Measurements from ENCODE around the gene COL13A1.

The COL13A1 gene

DNA sequence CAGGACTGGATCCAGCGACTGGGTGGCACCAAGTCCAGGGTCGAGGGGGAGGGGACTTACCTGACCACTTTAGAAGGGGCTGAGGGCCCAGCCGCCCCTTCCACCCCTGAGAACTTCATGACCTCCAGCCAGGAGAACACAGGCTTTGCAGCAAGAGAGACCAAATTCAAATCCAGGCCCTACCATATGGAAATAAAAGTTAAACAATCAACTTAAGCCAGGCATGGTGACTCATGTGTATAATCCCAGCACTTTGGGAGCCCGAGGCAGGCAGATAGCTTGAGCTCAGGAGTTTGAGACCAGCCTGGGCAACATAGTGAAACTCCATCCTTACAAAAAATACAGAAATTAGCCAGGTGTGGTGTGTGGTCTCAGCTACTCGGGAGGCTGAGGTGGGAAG is 61.9 kb downstream of the COL13A1 start:
- H3K27ac ChIP-seq (ENCODE audit: insufficient read depth in 1 of 2, low read depth in 1 of 2, low read length in 2 of 2, poor library complexity in 1 of 2, severe bottlenecking in 2 of 2) = no peak overlapping the region
- peaks cover 0 to 3% (median 0%) of the 10 kb centered on the region in 5 experiments for H3K27me3 ChIP-seq (replicated peaks in 2 of 5; ENCODE audit: control insufficient read depth in 4 of 5, insufficient read depth in 5 of 5, low read length in 4 of 5)
- 96% methylated on average over 4 of the region's 5 CpGs for WGBS (ENCODE audit: insufficient coverage)
- H3K9me3 ChIP-seq (ENCODE audit: control extremely low read depth in 1 of 5, control insufficient read depth in 4 of 5, insufficient read depth in 2 of 5, low read depth in 1 of 5, low read length in 4 of 5) = no peaks in the 10 kb centered on the region
- CTCF ChIA-PET = no interaction called here
- DNase-seq = no peak
- no peaks in the 10 kb centered on the region for H3K36me3 ChIP-seq (ENCODE audit: control insufficient read depth in 4 of 4, insufficient read depth in 4 of 4, low read length in 3 of 4)
- POLR2A ChIA-PET = no interaction called here
- H3K4me1 ChIP-seq (ENCODE audit: control extremely low read depth in 1 of 4, control insufficient read depth in 4 of 4, insufficient read depth in 4 of 4, low read length in 3 of 4) = peaks cover 0 to 3% (median 0%) of the 10 kb centered on the region in 4 experiments
- no peak overlapping the region for H3K4me3 ChIP-seq (ENCODE audit: control insufficient read depth in 1 of 7, extremely low read depth in 1 of 7, insufficient read depth in 4 of 7, low read depth in 2 of 7, low read length in 6 of 7)

- Histone ChIP-seq H3K4me3 (ENCODE audit: control insufficient read depth in 1 of 7, extremely low read depth in 1 of 7, insufficient read depth in 4 of 7, low read depth in 2 of 7, low read length in 6 of 7) (no peak overlapping the region), H3K36me3 (ENCODE audit: control insufficient read depth in 4 of 4, insufficient read depth in 4 of 4, low read length in 3 of 4) (no peaks in the 10 kb centered on the region), H3K27ac (ENCODE audit: insufficient read depth in 1 of 2, low read depth in 1 of 2, low read length in 2 of 2, poor library complexity in 1 of 2, severe bottlenecking in 2 of 2) (no peak overlapping the region), H3K27me3 (replicated peaks in 2 of 5; ENCODE audit: control insufficient read depth in 4 of 5, insufficient read depth in 5 of 5, low read length in 4 of 5) (peaks cover 0 to 3% (median 0%) of the 10 kb centered on the region in 5 experiments), H3K4me1 (ENCODE audit: control extremely low read depth in 1 of 4, control insufficient read depth in 4 of 4, insufficient read depth in 4 of 4, low read length in 3 of 4) (peaks cover 0 to 3% (median 0%) of the 10 kb centered on the region in 4 experiments), H3K9me3 (ENCODE audit: control extremely low read depth in 1 of 5, control insufficient read depth in 4 of 5, insufficient read depth in 2 of 5, low read depth in 1 of 5, low read length in 4 of 5) (no peaks in the 10 kb centered on the region)
- no peak for DNase-seq
- ChIA-PET POLR2A (no interaction called here), CTCF (no interaction called here)
- 100% methylated on average over 3 of the region's 3 CpGs for WGBS (ENCODE audit: insufficient coverage)
These were observed 62.6 kb downstream of the COL13A1 start for GRCh38 chr10:69864321-69864720.

- no peak overlapping the region for H3K27ac ChIP-seq (ENCODE audit: insufficient read depth in 1 of 2, low read depth in 1 of 2, low read length in 2 of 2, poor library complexity in 1 of 2, severe bottlenecking in 2 of 2)
- H3K27me3 ChIP-seq (replicated peaks in 2 of 5; ENCODE audit: control insufficient read depth in 4 of 5, insufficient read depth in 5 of 5, low read length in 4 of 5) = peaks cover 0 to 3% (median 0%) of the 10 kb centered on the region in 5 experiments
- no peaks in the 10 kb centered on the region for H3K9me3 ChIP-seq (ENCODE audit: control extremely low read depth in 1 of 5, control insufficient read depth in 4 of 5, insufficient read depth in 2 of 5, low read depth in 1 of 5, low read length in 4 of 5)
- WGBS (ENCODE audit: insufficient coverage) = no CpG with 5 or more reads among the region's 1 CpG
- ChIA-PET POLR2A (no interaction called here), CTCF (interaction anchor here (1.0 kb wide), 1 partner anchor 14 kb away, joined by 3 read pairs; no protein-coding TSS in a partner anchor)
- no peak for DNase-seq
- H3K4me1 ChIP-seq (ENCODE audit: control extremely low read depth in 1 of 4, control insufficient read depth in 4 of 4, insufficient read depth in 4 of 4, low read length in 3 of 4) = no peaks in the 10 kb centered on the region
- H3K36me3 ChIP-seq (ENCODE audit: control insufficient read depth in 4 of 4, insufficient read depth in 4 of 4, low read length in 3 of 4) = no peaks in the 10 kb centered on the region
- no peak overlapping the region for H3K4me3 ChIP-seq (ENCODE audit: control insufficient read depth in 1 of 7, extremely low read depth in 1 of 7, insufficient read depth in 4 of 7, low read depth in 2 of 7, low read length in 6 of 7)
These were observed 63.7 kb downstream of the COL13A1 start for GRCh38 chr10:69865450-69865849.

DNA sequence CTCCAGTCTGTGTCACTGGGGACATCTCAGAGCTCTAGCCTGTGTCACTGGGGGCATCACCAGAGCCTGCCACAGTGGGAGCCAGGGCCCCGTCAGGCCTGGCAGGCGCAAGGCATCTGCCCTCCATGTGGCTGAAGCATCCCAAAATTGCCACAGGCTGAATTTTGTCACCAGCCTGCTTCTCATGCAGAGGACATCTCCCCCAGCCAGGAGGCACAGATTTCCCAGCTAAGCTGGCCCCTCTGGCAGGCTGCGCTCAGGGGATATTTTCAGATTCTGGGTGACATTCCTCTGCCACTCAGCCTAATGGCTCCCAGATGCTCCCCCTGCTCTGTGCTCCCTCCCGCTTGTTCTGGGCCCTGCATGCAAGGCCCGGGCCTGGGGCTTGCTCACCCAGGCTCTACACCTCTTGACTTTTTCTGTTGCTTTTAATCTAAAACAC is 64.6 kb downstream of the COL13A1 start:
- Histone ChIP-seq H3K36me3 (ENCODE audit: control insufficient read depth in 4 of 4, insufficient read depth in 4 of 4, low read length in 3 of 4) (no peaks in the 10 kb centered on the region), H3K27ac (ENCODE audit: insufficient read depth in 1 of 2, low read depth in 1 of 2, low read length in 2 of 2, poor library complexity in 1 of 2, severe bottlenecking in 2 of 2) (no peak overlapping the region), H3K4me1 (ENCODE audit: control extremely low read depth in 1 of 4, control insufficient read depth in 4 of 4, insufficient read depth in 4 of 4, low read length in 3 of 4) (no peaks in the 10 kb centered on the region), H3K27me3 (replicated peaks in 2 of 5; ENCODE audit: control insufficient read depth in 4 of 5, insufficient read depth in 5 of 5, low read length in 4 of 5) (peaks cover 0 to 3% (median 0%) of the 10 kb centered on the region in 5 experiments), H3K9me3 (ENCODE audit: control extremely low read depth in 1 of 5, control insufficient read depth in 4 of 5, insufficient read depth in 2 of 5, low read depth in 1 of 5, low read length in 4 of 5) (no peaks in the 10 kb centered on the region), H3K4me3 (ENCODE audit: control insufficient read depth in 1 of 7, extremely low read depth in 1 of 7, insufficient read depth in 4 of 7, low read depth in 2 of 7, low read length in 6 of 7) (no peak overlapping the region)
- ChIA-PET POLR2A (no interaction called here), CTCF (no interaction called here)
- DNase-seq = no peak
- WGBS (ENCODE audit: insufficient coverage) = 90% methylated on average over 4 of the region's 5 CpGs

DNA sequence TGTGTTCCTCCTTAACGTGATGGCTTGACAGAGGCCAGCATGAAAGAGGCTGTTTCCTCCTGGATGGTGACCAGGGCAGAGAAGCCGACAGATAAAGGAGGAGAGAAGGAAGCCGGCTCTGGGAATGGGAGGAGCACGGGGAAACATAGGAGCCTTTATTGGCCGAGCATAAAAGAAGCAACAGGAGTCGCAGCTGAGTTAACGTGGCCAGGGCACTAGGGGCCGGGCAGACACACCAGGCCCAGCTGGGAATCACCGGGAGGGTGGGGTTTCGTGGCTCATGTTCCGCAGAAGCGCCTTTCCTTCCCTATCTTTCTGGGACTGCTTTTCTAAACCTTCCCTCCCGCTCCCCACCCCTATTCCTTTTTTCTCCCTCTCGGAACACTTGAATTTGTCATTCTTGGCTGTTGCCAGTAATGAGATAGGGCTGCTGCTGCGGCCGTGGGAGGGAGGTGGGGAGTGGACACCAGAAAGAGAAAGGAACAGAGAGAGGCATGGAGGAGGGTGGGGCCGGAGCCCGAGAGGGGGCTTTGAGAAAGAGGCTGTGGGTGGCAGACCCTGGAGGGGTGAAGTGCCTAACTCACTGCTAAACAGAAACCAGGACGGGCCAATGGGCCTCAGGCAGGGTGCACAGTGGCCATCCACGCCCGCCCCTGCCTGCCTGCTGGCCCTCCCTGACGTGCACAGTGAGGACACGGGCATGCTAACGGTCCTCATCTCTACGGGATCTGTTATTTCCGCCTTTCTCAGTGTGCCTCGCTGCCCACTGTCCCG is 65.2 kb downstream of the COL13A1 start:
- H3K27me3 ChIP-seq (replicated peaks in 2 of 5; ENCODE audit: control insufficient read depth in 4 of 5, insufficient read depth in 5 of 5, low read length in 4 of 5) = peaks cover 0 to 2% (median 0%) of the 10 kb centered on the region in 5 experiments
- no peaks in the 10 kb centered on the region for H3K4me1 ChIP-seq (ENCODE audit: control extremely low read depth in 1 of 4, control insufficient read depth in 4 of 4, insufficient read depth in 4 of 4, low read length in 3 of 4)
- DNase-seq = no peak
- WGBS (ENCODE audit: insufficient coverage) = 95% methylated on average over 26 of the region's 28 CpGs
- no peaks in the 10 kb centered on the region for H3K9me3 ChIP-seq (ENCODE audit: control extremely low read depth in 1 of 5, control insufficient read depth in 4 of 5, insufficient read depth in 2 of 5, low read depth in 1 of 5, low read length in 4 of 5)
- POLR2A ChIA-PET = no interaction called here
- CTCF ChIA-PET = no interaction called here
- no peak overlapping the region for H3K4me3 ChIP-seq (ENCODE audit: control insufficient read depth in 1 of 7, extremely low read depth in 1 of 7, insufficient read depth in 4 of 7, low read depth in 2 of 7, low read length in 6 of 7)
- no peak overlapping the region for H3K27ac ChIP-seq (ENCODE audit: insufficient read depth in 1 of 2, low read depth in 1 of 2, low read length in 2 of 2, poor library complexity in 1 of 2, severe bottlenecking in 2 of 2)
- no peaks in the 10 kb centered on the region for H3K36me3 ChIP-seq (ENCODE audit: control insufficient read depth in 4 of 4, insufficient read depth in 4 of 4, low read length in 3 of 4)

DNA sequence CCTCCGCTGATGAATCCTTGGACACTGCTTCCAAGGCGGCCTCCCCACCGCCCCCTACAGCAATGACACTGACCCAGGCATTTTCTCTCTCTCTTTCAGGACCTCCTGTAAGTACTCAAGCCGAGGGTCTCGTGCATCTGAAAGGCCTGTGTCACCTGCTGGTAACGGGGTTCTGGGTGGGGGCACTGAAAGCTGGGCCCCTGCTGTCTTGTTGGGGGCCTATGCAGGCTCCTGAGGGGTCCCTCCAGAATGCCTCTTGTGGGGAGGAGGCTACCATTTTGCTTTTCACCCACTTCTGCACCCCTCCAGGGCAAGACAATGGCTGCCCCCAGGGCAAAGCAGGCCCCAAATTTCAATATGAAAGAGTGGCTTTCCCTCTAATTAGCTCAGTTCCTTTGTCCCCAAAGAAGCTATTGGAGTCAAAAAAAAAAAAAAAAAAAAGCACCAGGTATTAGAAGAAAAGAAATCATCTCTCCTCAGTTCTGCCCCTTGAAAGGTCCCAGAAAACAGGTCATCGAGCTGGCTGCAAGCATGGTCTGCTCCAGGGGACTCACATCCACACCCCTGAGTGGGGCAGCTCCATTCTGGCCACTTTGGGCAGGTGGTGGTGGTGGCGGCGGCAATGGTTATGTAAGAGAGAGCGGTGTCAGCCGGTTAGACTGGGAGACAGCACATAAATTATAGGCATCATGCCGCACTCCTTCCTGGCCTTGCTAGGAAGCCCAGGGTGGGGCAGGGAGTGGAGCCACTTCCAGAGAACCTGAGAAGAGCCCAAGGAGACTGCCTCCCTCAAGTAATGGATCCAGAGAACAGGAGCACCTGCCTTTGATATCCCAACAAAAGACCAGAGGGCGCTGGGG is 66.2 kb downstream of the COL13A1 start:
- H3K4me1 ChIP-seq (ENCODE audit: control extremely low read depth in 1 of 4, control insufficient read depth in 4 of 4, insufficient read depth in 4 of 4, low read length in 3 of 4) = no peaks in the 10 kb centered on the region

GRCh38 chr10:69868821-69869220 is 67.1 kb downstream of the COL13A1 start:
- DNase-seq = no peak
- no peak overlapping the region for H3K27ac ChIP-seq (ENCODE audit: insufficient read depth in 1 of 2, low read depth in 1 of 2, low read length in 2 of 2, poor library complexity in 1 of 2, severe bottlenecking in 2 of 2)
- ChIA-PET POLR2A (no interaction called here), CTCF (interaction anchor here (1.0 kb wide), 1 partner anchor 10 kb away, joined by 4 read pairs; no protein-coding TSS in a partner anchor)
- H3K9me3 ChIP-seq (ENCODE audit: control extremely low read depth in 1 of 5, control insufficient read depth in 4 of 5, insufficient read depth in 2 of 5, low read depth in 1 of 5, low read length in 4 of 5) = no peaks in the 10 kb centered on the region
- WGBS (ENCODE audit: insufficient coverage) = no CpG with 5 or more reads among the region's 2 CpGs
- H3K4me1 ChIP-seq (ENCODE audit: control extremely low read depth in 1 of 4, control insufficient read depth in 4 of 4, insufficient read depth in 4 of 4, low read length in 3 of 4) = no peaks in the 10 kb centered on the region
- H3K27me3 ChIP-seq (replicated peaks in 2 of 5; ENCODE audit: control insufficient read depth in 4 of 5, insufficient read depth in 5 of 5, low read length in 4 of 5) = no peaks in the 10 kb centered on the region
- no peaks in the 10 kb centered on the region for H3K36me3 ChIP-seq (ENCODE audit: control insufficient read depth in 4 of 4, insufficient read depth in 4 of 4, low read length in 3 of 4)
- no peak overlapping the region for H3K4me3 ChIP-seq (ENCODE audit: control insufficient read depth in 1 of 7, extremely low read depth in 1 of 7, insufficient read depth in 4 of 7, low read depth in 2 of 7, low read length in 6 of 7)

More for the DNA sequence above, 66.2 kb downstream of the COL13A1 start:
- no peak overlapping the region for H3K27ac ChIP-seq (ENCODE audit: insufficient read depth in 1 of 2, low read depth in 1 of 2, low read length in 2 of 2, poor library complexity in 1 of 2, severe bottlenecking in 2 of 2)
- ChIA-PET POLR2A (no interaction called here), CTCF (no interaction called here)
- H3K4me3 ChIP-seq (ENCODE audit: control insufficient read depth in 1 of 7, extremely low read depth in 1 of 7, insufficient read depth in 4 of 7, low read depth in 2 of 7, low read length in 6 of 7) = no peak overlapping the region
- H3K36me3 ChIP-seq (ENCODE audit: control insufficient read depth in 4 of 4, insufficient read depth in 4 of 4, low read length in 3 of 4) = no peaks in the 10 kb centered on the region
- H3K27me3 ChIP-seq (replicated peaks in 2 of 5; ENCODE audit: control insufficient read depth in 4 of 5, insufficient read depth in 5 of 5, low read length in 4 of 5) = no peaks in the 10 kb centered on the region
- DNase-seq = no peak
- 71% methylated on average over 7 of the region's 13 CpGs for WGBS (ENCODE audit: insufficient coverage)
- H3K9me3 ChIP-seq (ENCODE audit: control extremely low read depth in 1 of 5, control insufficient read depth in 4 of 5, insufficient read depth in 2 of 5, low read depth in 1 of 5, low read length in 4 of 5) = no peaks in the 10 kb centered on the region

All from common myeloid progenitor, CD34-positive (primary cell).